ENCODE results near the gene GLI3.

Gene GLI3

DNA sequence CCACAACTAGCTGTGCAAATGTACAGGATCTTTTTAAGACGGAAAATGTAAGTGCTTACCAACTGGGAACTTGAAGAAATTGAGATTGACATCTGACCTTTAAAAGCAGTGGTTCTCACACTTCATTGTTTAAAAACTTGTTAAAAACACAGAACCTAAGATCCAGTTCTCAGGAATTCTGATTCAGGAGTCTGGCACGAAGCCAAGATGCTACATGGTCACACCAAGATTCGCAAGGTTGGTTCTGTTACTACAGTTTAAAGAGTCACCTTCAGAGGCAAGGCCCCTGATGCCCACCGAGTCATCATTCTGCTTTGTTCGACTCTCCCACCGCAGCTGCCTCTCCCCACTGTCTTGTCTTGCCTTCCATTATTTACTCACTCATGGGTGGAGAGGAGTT is 113.3 kb downstream of the GLI3 start:
- no peak overlapping the region for H3K27ac ChIP-seq (ENCODE audit: low read length)
- TF ChIP-seq EZH2 (IDR thresholded peaks at IDR 0.05; ENCODE audit: borderline replicate concordance, low read depth, low read length, severe bottlenecking) = no peak
- TF ChIP-seq, protein P1, sequence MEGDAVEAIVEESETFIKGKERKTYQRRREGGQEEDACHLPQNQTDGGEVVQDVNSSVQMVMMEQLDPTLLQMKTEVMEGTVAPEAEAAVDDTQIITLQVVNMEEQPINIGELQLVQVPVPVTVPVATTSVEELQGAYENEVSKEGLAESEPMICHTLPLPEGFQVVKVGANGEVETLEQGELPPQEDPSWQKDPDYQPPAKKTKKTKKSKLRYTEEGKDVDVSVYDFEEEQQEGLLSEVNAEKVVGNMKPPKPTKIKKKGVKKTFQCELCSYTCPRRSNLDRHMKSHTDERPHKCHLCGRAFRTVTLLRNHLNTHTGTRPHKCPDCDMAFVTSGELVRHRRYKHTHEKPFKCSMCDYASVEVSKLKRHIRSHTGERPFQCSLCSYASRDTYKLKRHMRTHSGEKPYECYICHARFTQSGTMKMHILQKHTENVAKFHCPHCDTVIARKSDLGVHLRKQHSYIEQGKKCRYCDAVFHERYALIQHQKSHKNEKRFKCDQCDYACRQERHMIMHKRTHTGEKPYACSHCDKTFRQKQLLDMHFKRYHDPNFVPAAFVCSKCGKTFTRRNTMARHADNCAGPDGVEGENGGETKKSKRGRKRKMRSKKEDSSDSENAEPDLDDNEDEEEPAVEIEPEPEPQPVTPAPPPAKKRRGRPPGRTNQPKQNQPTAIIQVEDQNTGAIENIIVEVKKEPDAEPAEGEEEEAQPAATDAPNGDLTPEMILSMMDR (IDR thresholded peaks at IDR 0.05; ENCODE audit: borderline replicate concordance, extremely low read depth, low read length, poor library complexity, severe bottlenecking) = no peak
- ATAC-seq (ENCODE audit: insufficient read depth, low read depth) (no peak), DNase-seq (no peak)
- H3K36me3 ChIP-seq (ENCODE audit: insufficient read depth, low read length) = peaks cover 4% of the 10 kb centered on the region; the same call in 1 of the 2 replicates
- no peak overlapping the region for H3K4me2 ChIP-seq (ENCODE audit: insufficient read depth, low read length)
- H3K9me3 ChIP-seq (ENCODE audit: insufficient read depth, low read length, severe bottlenecking) = no peaks in the 10 kb centered on the region
- no peaks in the 10 kb centered on the region for H3K79me2 ChIP-seq (ENCODE audit: insufficient read depth, low read length)
- no peak overlapping the region for H3K9ac ChIP-seq (ENCODE audit: low read depth, low read length)
- no peak overlapping the region for H3K4me3 ChIP-seq (ENCODE audit: low read depth in 1 of 2, low read length in 2 of 2)
- no peaks in the 10 kb centered on the region for H3K27me3 ChIP-seq (ENCODE audit: insufficient read depth, low read length, poor library complexity)
- peaks cover 8% of the 10 kb centered on the region; the same call in 1 of the 2 replicates for H3K4me1 ChIP-seq (ENCODE audit: insufficient read depth, low read length)
- peaks cover 10% of the 10 kb centered on the region; the same call in 1 of the 2 replicates for H4K20me1 ChIP-seq (ENCODE audit: insufficient read depth, low read length)
- no peak overlapping the region for H2AFZ ChIP-seq (ENCODE audit: low read depth, low read length)

DNA sequence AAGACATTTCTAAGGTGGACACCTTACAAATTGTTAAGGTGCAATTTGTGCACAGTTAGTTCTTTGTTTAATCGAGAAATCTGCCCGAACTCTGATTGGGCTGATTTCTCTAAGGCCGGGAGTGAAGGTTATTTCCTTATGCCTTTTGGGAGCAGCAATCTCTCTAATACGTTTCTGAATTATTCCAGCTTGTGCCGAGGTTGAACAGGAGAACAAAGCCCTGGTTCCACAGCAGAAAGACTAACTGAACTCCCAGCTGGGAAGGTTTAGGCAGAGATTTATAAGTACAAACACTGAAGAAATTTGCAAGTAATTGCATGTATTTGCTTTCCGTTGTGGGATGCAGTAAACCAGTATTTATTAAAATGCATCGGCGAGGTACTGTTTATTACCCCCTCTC is 116.8 kb downstream of the GLI3 start:
- no peaks in the 10 kb centered on the region for H3K27me3 ChIP-seq (ENCODE audit: insufficient read depth, low read length, poor library complexity)
- TF ChIP-seq, protein P1 (IDR thresholded peaks at IDR 0.05; ENCODE audit: borderline replicate concordance, extremely low read depth, low read length, poor library complexity, severe bottlenecking) = no peak
- no peak for TF ChIP-seq EZH2 (IDR thresholded peaks at IDR 0.05; ENCODE audit: borderline replicate concordance, low read depth, low read length, severe bottlenecking)

DNA sequence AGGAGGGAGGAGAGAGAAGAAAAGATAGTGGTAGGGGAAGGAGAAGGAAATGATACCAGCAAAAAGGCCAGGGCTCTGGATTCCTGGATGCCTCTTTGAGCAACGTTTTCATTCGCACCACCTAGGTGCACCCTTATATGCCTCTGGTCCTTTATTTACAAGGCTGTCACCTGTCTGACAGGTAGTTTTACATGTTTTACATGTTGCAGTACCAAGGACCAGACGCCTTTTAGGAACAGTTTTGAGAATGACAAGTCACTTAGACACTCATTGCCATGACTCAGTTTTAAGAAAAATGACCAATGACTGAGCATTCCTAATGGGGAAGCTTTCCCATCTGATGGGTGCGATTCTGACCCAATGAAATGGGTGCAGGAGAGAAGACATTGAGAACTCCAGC is 119.8 kb downstream of the GLI3 start:
- ATAC-seq (ENCODE audit: insufficient read depth, low read depth) = no peak
- TF ChIP-seq EZH2 (IDR thresholded peaks at IDR 0.05; ENCODE audit: borderline replicate concordance, low read depth, low read length, severe bottlenecking) = no peak
- TF ChIP-seq, protein P1 (IDR thresholded peaks at IDR 0.05; ENCODE audit: borderline replicate concordance, extremely low read depth, low read length, poor library complexity, severe bottlenecking) = no peak
- H3K4me3 ChIP-seq (ENCODE audit: low read depth in 1 of 2, low read length in 2 of 2) = no peak overlapping the region
- no peaks in the 10 kb centered on the region for H3K36me3 ChIP-seq (ENCODE audit: insufficient read depth, low read length)
- H3K4me1 ChIP-seq (ENCODE audit: insufficient read depth, low read length) = no peaks in the 10 kb centered on the region
- H3K79me2 ChIP-seq (ENCODE audit: insufficient read depth, low read length) = no peaks in the 10 kb centered on the region; the same call in 1 of the 2 replicates
- H3K27ac ChIP-seq (ENCODE audit: low read length) = no peak overlapping the region
- H3K9me3 ChIP-seq (ENCODE audit: insufficient read depth, low read length, severe bottlenecking) = no peaks in the 10 kb centered on the region
- H4K20me1 ChIP-seq (ENCODE audit: insufficient read depth, low read length) = peaks cover 9% of the 10 kb centered on the region; the same call in 1 of the 2 replicates
- no peak overlapping the region for H3K9ac ChIP-seq (ENCODE audit: low read depth, low read length)
- H2AFZ ChIP-seq (ENCODE audit: low read depth, low read length) = no peak overlapping the region
- no peak for DNase-seq
- no peaks in the 10 kb centered on the region for H3K27me3 ChIP-seq (ENCODE audit: insufficient read depth, low read length, poor library complexity)
- no peak overlapping the region for H3K4me2 ChIP-seq (ENCODE audit: insufficient read depth, low read length)

More for the DNA sequence above, 116.8 kb downstream of the GLI3 start:
- Histone ChIP-seq H3K9ac (ENCODE audit: low read depth, low read length) (no peak overlapping the region), H3K4me2 (ENCODE audit: insufficient read depth, low read length) (no peak overlapping the region), H4K20me1 (ENCODE audit: insufficient read depth, low read length) (peaks cover 10% of the 10 kb centered on the region; the same call in 1 of the 2 replicates), H3K4me3 (ENCODE audit: low read depth in 1 of 2, low read length in 2 of 2) (no peak overlapping the region), H3K79me2 (ENCODE audit: insufficient read depth, low read length) (no peaks in the 10 kb centered on the region), H3K27ac (ENCODE audit: low read length) (no peak overlapping the region), H2AFZ (ENCODE audit: low read depth, low read length) (no peak overlapping the region), H3K4me1 (ENCODE audit: insufficient read depth, low read length) (no peaks in the 10 kb centered on the region), H3K36me3 (ENCODE audit: insufficient read depth, low read length) (peaks cover under 1% of the 10 kb centered on the region; the same call in 1 of the 2 replicates), H3K9me3 (ENCODE audit: insufficient read depth, low read length, severe bottlenecking) (no peaks in the 10 kb centered on the region)
- DNase-seq (no peak), ATAC-seq (ENCODE audit: insufficient read depth, low read depth) (no peak)

All from DND-41 (cell line).